HG03159 (cell line): ENCODE data around the gene SHISAL1.

Source experiments
- ATAC-seq: cut with Tn5 transposase; IDR thresholded peaks from one replicate; pipeline ENCODE4 v1.9.1; 2021; ENCODE audit warnings: mild to moderate bottlenecking, moderate library complexity; ENCODE audit not compliant: unreplicated experiment

Gene SHISAL1

DNA sequence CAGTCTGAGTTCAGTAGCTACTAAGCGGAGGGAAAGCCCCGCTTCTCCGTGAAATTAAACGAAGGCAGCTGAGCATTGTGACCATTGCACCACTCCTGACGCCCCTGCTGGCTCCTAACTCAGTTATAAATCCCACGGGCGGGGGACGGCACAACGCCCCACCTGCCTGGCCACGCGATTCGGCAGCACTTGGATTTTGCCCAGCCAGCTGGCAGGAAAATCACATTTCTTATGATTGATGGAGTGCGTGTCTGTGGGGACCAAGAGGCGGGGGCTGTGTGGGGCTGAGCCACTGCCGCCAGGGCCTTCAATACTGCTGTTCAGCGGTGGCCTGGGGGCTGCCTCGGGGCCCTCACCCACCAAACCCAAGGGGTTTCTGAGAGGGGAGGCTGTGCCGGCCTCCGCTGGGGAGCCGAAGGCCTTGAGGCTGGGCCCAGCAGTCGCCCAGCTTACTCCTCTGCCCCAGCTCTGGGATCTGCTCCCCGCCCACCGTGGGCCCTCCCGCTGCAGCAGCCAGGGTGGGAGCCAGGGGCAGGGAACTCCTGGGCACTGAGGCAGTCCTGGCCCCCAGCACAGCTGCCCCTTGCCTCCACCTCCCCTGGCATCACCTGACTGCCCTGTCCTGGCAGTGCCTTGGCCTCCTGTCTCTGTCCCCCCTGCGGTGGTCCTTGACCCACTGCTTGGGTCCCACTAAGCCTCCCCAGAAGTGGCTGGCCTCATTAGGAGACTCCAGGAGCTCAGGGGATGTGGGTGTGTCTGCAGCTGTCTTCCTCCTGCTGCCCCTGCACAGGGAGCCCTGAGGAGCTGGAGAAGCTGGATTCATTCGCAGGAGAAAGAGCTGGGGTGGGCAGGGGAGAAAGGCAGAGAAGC lies 30.7 kb downstream of the SHISAL1 start:
- ATAC-seq: no peak

DNA sequence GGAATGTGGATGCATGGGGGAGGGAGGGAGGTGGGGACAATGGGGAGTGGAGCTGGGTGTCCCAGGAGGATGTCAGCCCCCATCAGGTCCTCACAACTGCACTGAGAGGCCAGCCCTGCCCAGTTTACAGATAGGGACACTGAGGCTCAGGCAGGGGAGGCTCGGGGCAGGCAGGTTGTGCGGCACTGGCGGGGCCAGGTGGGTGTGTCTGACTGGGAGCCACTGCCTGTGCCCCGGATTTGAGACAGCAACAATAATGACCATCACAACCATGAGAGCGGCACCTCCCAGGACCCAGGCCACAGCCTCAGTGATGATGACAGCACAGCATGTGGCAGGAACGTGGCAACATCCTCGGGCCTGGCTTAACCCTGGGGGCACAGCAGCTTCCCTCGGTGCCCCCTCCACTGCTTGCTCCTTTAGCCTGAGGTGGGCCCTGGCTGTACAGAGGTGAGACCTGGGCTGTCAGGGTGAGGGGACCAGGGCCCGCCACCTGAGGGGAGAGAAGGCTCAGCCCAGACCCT lies 32.0 kb downstream of the SHISAL1 start:
- no peak for ATAC-seq

DNA sequence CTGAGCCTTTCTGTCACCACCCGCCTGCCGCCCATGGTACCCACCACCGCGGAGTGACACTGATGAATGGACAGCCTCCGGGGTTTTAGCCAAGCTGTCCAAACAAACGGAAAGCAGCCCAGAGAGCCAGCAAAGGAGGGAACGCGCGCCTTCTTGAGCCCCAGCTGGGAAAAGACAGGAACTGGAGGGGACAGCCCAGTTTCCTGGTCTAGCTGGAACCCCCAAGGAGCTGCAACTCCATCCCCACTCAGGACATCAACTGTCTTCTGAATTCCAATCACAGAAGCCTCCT lies 33.7 kb downstream of the SHISAL1 start:
- no peak for ATAC-seq

DNA sequence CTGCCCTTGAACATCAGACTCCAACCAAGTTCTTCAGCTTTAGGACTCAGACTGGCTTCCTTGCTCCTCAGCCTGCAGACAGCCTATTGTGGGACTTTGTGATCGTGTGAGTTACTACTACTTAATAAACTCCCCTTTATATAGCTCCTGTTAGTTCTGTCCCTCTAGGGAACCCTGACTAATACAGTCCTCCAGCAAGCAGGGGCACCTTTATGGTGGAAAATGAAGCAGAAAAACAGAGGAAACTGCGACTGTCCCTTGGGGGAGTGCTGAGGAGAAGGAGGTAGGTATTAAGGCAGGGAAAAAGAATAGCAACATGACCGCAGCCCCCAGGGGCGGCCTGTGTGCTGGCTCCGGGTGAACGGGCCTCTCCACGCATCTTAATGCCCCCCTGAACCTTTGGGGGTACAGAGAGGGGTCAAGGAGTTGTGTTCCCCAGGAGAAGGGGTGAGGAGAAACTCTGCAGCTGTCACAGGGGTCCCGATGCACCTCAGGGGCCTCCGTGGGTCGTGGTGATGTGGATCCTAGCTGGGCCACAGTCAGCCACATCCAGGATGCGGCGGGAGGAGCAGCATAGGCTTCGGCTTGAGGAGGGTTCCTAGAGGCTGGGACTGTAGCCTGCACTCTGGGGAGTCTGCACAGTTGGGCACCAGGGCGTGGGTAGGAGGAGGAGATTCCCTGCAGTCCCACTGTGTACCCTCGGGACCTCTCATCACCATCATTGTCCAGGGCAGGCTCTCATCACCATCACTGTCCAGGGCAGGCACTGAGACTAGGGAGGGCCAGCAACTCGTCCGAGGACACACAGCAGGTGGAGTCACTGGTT lies 34.3 kb downstream of the SHISAL1 start:
- ATAC-seq: no peak

DNA sequence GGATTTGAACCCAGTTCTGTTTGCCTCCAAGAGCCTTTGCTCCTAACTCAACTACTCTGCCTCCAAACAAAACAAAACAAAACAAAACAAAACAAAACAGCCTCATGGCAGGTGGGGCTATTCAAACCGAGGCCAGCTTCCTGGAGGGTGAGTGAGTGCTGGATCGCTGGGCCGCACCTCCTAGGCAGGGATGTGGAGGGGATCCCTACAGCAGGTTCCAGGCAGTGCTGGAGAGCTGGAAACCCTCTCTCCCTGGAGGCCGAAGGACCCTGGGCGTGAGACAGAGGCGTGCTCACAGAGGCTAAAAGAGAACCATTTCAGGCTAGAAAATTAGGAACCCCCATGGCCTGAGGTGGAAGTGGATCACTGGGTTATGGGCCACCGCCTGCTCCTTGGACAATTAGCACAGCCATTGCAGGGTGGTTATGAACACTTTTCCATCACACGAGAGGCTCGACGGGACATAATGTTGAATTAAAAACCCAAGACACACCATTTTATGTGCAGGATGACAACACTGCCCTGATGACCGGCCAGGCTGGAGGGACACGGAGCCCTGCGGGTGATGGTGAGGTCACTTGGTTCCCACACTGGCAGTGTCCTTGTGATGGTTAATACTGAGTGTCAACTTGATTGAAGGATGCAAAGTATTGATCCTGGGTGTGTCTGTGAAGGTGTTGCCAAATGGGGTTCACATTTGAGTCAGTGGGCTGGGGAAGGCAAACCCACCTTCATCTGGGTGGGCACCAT lies 35.2 kb downstream of the SHISAL1 start:
- ATAC-seq: no peak

DNA sequence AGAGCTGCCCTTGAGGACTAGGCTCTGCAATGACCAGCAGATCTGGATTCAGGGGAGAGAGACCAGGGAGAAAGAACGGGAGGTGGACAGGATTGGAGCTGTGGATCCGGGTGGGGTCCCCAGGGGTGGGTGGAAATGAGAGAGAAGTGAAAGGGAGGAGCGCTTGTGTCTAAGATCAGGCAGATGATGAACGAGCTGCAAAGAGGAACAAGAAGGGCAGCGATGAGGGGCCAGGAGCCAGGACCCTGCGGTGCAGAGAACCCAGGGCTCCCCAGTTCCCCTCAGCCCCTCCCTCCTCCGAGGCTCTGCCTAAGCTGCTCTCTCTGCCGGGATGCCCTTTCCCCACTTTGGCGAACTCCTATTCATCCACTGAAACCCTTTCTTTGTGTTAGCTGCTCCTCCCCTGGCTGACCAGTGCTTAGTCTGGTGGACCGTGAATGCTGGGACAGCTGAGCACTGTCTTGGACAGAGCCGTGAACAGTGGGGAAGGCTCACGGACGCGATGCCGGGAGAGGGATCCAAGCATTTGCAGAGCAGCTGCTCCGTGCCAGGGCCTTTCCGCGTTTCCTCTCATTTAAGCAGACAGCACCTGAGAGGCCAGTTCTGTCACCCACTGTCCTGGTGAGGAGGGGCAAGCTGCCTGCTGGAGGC lies 35.9 kb downstream of the SHISAL1 start:
- no peak for ATAC-seq

DNA sequence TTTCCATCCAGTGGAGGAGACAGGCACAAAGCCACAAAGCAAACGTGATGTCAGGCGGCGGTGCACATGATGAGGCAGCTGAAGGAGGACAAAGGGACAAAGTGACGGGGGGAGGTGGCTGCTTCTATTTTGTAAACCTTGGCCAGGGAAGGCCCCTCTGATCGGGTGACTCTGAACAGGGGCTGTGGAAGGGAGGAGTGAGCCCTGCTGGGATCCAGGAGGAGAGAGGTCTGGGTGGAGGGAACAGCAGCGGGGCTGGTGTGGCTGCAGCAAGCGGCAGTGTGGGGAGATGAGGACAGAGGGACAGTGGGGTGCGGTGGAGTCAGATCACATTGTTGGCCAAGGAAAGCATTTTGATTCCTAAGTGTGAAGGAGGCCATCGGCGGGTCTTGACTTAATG lies 36.7 kb downstream of the SHISAL1 start:
- ATAC-seq: no peak

DNA sequence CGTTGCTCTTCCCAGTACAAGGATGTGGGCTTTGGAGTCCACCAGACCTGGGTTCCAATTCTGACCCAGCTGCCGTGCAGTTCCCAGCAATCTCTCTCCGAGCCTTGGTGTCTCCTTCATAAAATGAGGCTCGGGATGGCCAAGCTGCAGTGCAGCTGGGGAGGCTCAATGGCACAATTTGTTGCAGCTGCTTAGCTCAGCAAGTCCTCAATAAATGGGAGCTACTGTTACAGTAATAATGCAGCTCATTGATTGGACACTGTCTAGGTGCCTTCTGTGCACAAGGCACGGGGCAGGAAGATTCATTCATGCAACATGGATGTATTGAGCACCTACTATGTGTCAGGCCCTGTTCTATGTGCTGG lies 37.1 kb downstream of the SHISAL1 start:
- no peak for ATAC-seq

DNA sequence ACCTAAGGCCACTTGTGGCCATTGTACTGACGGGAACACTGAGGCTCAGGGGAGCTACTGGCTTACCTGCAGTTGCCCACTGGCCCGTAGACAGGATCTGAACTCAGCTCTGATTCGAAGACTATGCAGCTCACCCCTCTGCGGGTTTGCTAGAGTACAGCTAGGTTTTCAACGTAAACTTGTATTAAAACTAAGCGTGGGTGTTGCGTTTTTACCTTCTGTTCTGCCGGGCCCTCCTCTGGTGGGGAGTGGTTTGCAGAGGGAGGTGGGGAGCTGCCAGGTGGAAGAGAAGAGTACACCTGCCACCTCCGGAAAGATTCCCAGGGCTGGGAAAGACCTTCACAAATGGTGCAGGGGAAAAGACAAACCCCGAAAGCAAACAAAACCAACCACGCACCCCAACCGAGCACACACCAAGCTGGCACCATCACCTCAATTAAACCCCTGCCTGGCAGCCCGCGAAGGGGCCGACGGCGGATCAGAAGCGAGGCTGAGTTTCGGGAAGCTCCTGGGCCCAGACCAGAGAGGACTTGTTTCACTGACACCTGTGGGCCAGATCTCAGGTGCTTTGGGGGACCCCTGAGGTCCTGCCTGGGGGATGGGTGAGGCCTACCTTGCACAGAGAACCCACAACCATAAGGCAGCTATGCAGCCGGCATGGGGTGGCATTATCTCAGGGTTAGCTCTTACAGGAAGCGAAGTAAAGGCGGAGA lies 37.7 kb downstream of the SHISAL1 start:
- ATAC-seq: no peak

DNA sequence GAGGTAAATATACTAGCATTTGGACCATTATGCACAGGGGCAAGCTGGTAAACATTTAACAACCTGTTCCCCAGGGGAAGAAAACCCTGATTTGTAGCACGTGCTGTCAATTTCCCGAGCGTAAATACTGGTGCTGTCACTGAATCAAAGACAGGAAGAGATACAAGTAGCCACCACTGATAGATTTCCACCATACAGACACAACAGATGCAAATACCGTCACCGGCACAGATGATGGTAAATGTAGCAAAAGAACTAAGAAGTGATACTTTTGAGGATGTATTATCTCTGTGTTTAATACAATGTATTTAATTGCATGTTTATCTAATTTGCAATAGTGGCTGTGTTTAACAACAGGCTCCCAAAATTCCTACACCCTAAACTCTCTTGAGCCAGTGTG lies 39.6 kb downstream of the SHISAL1 start:
- no peak for ATAC-seq

DNA sequence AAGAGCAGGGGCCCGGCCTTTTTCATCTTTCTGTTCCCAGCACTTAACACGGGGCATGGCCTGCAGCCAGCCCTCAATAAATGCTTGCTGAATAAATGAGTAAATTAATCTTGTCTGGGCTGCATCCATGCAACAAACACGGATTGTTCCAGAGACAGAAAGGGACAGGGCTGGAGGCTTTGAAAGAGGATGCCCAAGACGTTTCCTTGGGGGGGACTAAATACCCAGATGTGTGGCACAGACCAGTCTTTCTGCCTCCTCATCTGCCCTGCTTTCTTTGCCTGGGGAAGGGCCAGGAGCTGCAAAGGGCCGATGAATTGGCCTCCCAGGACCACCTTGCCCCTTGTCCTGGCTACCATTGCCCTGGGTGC lies 40.4 kb downstream of the SHISAL1 start:
- ATAC-seq: no peak

DNA sequence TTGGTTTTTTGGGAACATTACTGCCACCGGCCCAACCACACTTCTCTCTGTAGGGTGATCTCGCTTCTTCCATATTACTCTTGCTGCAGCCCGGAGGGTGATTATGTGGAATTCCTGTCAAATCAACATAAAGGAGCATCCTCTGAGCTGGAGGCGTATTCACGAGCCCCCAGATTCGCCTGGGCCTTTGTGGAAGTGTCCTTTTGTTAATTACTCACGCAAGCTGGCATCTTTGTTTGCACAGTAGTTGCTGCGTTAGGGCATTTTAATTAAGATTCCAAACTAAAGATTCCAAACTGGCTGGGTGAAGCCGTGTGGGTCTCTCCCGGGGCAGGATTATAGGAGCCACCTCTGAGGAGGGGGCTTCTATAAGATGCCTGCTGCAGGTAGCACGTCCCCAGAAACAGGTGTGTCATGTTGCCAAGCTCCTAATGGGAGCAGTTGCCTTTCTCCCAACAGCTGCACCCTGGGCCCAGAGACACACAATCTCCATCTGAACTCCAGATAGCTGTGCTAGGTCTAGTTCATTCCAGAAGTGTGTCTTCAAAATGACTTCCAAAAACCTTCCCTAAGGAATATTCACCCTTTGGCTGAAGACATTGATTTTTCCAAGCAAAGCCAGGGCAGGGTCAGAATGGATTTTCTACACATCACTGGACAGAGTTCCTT lies 40.9 kb downstream of the SHISAL1 start:
- ATAC-seq: no peak

DNA sequence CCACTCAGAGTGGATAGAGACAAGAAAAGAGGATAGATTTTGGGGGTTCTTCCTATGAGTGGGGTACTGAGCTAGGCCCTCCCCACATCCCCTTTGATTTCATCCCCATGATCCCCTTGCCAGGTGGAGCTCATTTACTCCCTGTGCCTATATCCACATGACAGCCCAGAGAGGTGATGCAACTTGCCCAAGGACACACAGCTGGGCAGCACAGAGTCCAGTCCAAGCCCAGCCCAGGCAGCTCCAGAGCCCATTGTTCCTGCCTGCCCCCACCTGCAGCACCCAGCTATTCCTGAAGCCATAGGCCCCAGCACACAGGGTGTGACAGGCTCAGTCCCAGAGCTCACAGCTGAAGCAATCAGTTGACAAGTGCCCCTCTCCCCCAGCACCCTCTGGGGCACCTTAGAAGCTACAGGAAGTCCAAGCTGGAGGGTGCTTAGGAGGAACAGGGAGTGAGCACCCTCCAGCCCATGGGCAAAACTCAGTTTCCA lies 41.7 kb downstream of the SHISAL1 start:
- ATAC-seq: no peak

DNA sequence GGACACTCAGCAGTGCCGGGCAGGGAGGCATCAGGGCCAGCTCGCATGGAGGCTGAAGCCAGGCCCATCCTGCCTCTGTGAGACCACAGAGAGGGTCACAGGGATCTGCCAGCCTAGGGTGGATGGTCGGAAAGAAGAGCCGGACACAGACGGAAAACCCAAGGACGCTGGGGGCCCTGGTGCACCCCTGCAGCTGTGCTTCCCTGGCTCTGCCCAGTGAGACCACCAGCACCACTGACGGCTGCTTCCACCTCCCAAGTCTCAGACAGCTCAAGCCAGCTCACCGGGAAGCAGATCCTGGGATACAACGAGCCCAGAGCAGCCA lies 42.2 kb downstream of the SHISAL1 start:
- no peak for ATAC-seq

DNA sequence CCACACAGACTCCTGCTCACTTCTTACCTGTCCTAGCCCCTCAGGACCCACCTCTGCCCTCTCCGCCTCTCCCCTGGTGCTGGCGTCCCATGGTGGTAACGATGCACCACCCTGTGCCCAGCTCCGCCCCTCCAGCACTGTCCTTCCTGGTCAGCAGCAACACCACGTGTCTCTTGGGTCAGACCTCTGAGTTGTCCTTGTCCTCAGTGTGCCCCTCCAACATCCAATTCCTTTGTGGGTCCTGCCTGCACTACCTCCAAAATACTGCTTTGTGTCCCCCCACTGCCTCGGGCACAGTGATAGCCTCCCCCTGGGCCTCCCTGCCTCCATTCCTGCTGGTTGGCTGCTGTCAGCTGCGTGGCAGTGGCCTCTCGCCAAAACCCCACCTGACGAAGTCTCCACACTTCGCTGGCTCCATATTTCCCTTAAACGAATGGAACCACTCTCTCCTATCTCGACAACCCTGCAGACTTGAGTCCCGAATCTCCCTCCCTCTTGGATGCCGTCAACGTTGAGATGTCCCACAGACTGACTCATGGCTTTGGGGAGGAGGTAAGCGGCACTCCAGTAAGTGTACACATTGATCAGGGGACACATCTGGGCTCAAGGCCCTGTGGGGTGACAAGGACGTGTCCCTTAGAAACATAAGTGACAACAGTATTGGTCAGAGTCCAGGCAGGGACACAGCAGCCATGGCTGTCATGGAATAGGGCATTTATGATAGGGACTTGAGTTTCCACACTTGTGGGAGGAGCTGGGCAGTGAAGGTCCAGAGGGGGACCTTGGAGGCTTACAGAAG lies 42.8 kb downstream of the SHISAL1 start:
- no peak for ATAC-seq

DNA sequence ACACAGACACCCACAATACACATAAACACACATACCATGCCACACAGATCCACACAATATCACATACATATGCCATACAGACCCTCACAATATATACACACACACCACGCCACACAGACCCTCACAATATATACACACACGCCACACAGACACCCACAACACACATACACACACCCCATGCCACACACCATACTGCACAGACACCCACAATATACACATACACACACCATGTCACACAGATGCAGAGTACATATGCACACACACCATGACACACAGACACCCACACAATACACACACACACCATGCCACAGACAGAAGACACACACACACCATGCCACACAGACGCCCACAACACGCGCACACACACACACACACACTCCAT lies 43.6 kb downstream of the SHISAL1 start:
- ATAC-seq: no peak

DNA sequence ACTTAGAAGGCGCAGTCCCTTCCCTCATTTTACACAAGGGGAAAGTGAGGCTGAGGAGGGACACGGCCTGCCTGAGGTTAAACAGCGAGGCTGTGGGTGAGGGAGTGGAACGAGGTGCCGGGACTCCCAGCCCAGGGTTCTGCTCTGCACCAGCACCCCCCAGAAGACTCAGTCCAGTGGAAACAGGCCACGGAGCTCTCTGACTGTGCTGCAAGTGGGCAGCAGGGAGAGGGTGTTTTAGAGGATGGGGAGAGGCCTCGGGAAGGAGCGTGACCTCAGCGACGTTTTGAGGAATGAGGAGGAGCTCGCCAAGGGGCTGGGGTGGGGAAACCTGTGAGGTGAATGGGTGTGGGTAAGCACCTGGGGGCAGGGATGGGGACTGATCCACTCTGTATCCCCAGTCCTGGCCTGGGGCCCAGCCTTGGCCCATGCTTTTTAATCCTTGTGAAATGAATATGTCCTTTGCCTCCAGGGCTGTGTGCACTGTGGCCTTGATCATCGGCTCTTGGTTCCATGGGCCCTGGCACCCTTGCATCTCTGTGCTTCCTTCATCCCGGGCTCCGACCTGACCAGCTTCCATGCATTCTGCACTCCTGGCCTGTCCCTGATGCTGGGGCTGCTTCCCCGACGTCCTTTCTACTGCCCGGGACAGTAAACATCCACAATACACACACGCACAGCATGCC lies 44.2 kb downstream of the SHISAL1 start:
- ATAC-seq: no peak

DNA sequence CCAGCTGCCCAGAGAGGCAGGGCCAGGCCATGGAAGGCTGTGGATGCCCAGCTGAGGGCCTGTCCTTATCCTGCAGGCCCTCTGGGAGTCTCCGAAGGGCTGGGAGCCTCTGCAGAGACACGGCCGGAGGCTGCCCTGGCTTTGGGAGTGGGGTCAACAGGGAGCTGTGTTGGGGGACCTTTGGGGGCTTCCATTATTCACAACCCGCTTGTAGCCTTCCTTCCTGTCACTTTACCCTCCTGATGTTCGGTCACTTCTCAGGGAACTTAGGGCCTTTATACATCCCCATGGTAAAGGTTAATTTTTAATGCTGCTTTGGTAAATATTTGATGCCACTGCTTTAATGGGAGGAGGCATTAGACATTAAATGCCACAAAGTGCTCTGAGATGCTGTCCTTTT lies 44.9 kb downstream of the SHISAL1 start:
- no peak for ATAC-seq
